ENCODE results near the gene SOX10. TPM values are rescaled to one million over a fixed set of nuclear protein-coding genes. Genes with fewer than 3 reads are reported as not detected.

Gene SOX10
- total RNA-seq, 1 experiment from 2014 or later: 2.4 TPM

GRCh38 chr22:38032681-38033521, 48.5 kb upstream of the SOX10 start:
- Histone ChIP-seq H3K4me2 (ENCODE audit: insufficient read depth, insufficient read length, low read length) (no peak overlapping the region), H3K4me1 (ENCODE audit: insufficient read depth, low read length) (peaks cover 4% of the 10 kb centered on the region; the same call in 1 of the 2 replicates), H3K9me3 (ENCODE audit: control insufficient read depth, low read depth, low read length) (no peaks in the 10 kb centered on the region), H4K5ac (ENCODE audit: insufficient read length, low read depth, low read length) (no peak overlapping the region), H3K79me2 (ENCODE audit: insufficient read depth, low read length) (no peaks in the 10 kb centered on the region), H3K9ac (ENCODE audit: extremely low read depth, insufficient read length, low read length) (no peak overlapping the region), H4K8ac (replicated peaks; ENCODE audit: insufficient read length, low read depth, low read length) (no peak overlapping the region), H2BK20ac (ENCODE audit: low read depth, low read length, poor library complexity, severe bottlenecking) (no peak overlapping the region), H4K91ac (ENCODE audit: insufficient read length, low read depth, low read length) (no peak overlapping the region), H2AK5ac (ENCODE audit: insufficient read length, low read length) (no peak overlapping the region), H3K79me1 (ENCODE audit: insufficient read depth, low read depth, low read length, poor library complexity, severe bottlenecking) (no peaks in the 10 kb centered on the region), H3K4ac (ENCODE audit: low read depth, low read length) (no peak overlapping the region), H2AFZ (ENCODE audit: low read length) (no peak overlapping the region), H2BK5ac (ENCODE audit: insufficient read length, low read length) (no peak overlapping the region), H3K18ac (ENCODE audit: insufficient read length, low read depth, low read length) (peak overlapping the region; percentile 15), H3K23me2 (ENCODE audit: insufficient read length, low read depth, low read length, poor library complexity, severe bottlenecking) (no peaks in the 10 kb centered on the region), H4K20me1 (ENCODE audit: control insufficient read depth, insufficient read depth, insufficient read length) (no peaks in the 10 kb centered on the region), H3K56ac (ENCODE audit: insufficient read length, low read depth, low read length) (no peak overlapping the region), H3T11ph (ENCODE audit: low read length) (no peak overlapping the region), H3K14ac (ENCODE audit: insufficient read depth, low read length) (peak overlapping the region; percentile 21; the same call in 1 of the 2 replicates), H2BK12ac (ENCODE audit: insufficient read length, low read depth, low read length) (peak overlapping the region; percentile 29), H2BK15ac (ENCODE audit: low read depth, low read length) (no peak overlapping the region), H3K23ac (ENCODE audit: insufficient read length, low read depth, low read length) (no peak overlapping the region), H3K27ac (ENCODE audit: insufficient read length, low read depth, low read length) (no peak overlapping the region), H2BK120ac (ENCODE audit: low read depth, low read length, poor library complexity, severe bottlenecking) (no peak overlapping the region), H3K27me3 (ENCODE audit: insufficient read depth, low read length) (no peaks in the 10 kb centered on the region)
- no peaks in the 10 kb centered on the region for H3K36me3 Mint-ChIP-seq (ENCODE audit: insufficient read depth in 1 of 3, low read depth in 3 of 3)
- H3K4me1 Mint-ChIP-seq: peaks cover 23 to 42% of the 10 kb centered on the region in 2 experiments
- no peak for DNase-seq
- H3K9me3 Mint-ChIP-seq: no peaks in the 10 kb centered on the region
- peak overlapping the region in 1 of 3 experiments; percentile 17; a peak in 2 of 7 replicates for H3K27ac Mint-ChIP-seq
- no CpG with 5 or more reads among the region's 19 CpGs for WGBS (ENCODE audit: extremely low coverage, insufficient read length, low lambda C conversion rate)
- H3K27me3 Mint-ChIP-seq (ENCODE audit: low read depth): peaks cover 11% of the 10 kb centered on the region
- TF ChIP-seq CTCF (conservative IDR thresholded peaks at IDR 0.05): no peak
- no peak overlapping the region for H3K4me3 Mint-ChIP-seq

Data from H9 (cell line).